IMR-90 (cell line): ENCODE measurements around the gene HDDC2.

Experiments
- FOS ChIP-seq: fragments of 150-350 bp; IDR thresholded peaks from 2 replicates; pipeline ENCODE4 v1.6.1; 2016; ENCODE audit warnings: low read depth, low read length
- SMC3 ChIP-seq: fragments of 150-350 bp; IDR thresholded peaks from 2 replicates; pipeline ENCODE4 v1.6.1; 2016; ENCODE audit warnings: low read depth, mild to moderate bottlenecking, antibody characterized with exemption, low read length, moderate library complexity

GRCh38 chr6:125230674-125231073 is 71.1 kb downstream of the HDDC2 start:
- TF ChIP-seq FOS (no peak), SMC3 (no peak)
